ENCODE results near the gene CBX4.

The CBX4 gene

DNA sequence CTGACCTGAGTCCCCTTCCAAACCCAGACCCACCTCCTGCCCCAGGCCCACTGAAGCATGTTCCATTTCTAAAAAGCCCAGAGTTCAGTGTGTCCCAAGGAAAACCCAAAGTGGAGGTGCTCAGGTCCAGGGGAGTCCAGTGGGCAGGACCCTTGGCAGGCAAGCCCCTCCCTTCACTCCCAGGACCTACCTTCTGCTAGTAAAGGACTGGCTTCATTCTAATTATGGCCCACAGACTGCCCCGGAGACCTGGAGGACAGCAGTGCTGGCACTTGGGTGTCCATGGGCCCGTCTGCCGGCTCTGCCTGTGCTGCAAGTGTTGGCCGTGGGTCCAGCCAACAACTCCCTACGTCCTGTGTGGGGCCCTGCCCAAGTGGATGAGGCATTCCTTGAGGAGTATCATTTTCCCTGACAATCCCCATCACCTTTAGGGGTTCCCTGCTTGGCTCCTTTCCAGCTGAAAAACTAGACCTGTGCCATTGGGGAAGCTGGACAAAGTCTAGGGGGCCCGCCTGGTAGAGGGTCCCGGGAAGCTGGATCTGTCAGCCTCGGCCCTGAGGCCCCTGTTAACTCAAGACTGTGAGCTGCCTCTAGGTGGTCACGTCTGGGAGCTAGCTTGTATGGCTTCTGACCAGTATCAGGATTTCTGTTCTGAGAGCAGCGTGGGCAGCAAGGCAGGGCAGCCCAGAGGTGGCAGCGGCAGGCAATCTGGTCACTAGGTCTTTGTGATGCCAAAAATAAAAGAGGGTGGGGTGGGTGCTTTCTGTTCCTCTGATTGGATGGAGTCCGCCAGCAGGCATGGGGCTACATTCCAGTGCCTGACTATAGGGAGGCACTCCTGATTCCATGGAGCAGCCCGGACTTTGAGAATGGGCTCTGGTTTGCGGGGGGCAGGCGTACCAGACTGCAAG lies 53.1 kb downstream of the CBX4 start:
- H3K4me3 ChIP-seq (ENCODE audit: low read depth, low read length) = no peak overlapping the region
- POLR2A ChIA-PET = interaction anchor here (0.9 kb wide), 1 partner anchor 53 kb away, joined by 3 read pairs; the partner anchor contains the start of gene CBX4
- no peak for DNase-seq (ENCODE audit: low read depth, low spot score)
- TF ChIP-seq, protein P1, sequence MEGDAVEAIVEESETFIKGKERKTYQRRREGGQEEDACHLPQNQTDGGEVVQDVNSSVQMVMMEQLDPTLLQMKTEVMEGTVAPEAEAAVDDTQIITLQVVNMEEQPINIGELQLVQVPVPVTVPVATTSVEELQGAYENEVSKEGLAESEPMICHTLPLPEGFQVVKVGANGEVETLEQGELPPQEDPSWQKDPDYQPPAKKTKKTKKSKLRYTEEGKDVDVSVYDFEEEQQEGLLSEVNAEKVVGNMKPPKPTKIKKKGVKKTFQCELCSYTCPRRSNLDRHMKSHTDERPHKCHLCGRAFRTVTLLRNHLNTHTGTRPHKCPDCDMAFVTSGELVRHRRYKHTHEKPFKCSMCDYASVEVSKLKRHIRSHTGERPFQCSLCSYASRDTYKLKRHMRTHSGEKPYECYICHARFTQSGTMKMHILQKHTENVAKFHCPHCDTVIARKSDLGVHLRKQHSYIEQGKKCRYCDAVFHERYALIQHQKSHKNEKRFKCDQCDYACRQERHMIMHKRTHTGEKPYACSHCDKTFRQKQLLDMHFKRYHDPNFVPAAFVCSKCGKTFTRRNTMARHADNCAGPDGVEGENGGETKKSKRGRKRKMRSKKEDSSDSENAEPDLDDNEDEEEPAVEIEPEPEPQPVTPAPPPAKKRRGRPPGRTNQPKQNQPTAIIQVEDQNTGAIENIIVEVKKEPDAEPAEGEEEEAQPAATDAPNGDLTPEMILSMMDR (IDR thresholded peaks at IDR 0.05; ENCODE audit: insufficient read depth, low read length, missing control alignments) = no peak
- CTCF ChIA-PET = interaction anchor here (1.1 to 1.7 kb wide), 4 partner anchors 7 to 206 kb away, joined by 4 to 8 read pairs (median 6); partner anchors contain the start of gene CBX8

GRCh38 chr17:79785017-79785899 lies 54.0 kb downstream of the CBX4 start:
- ChIA-PET CTCF (interaction anchor here (1.3 to 1.7 kb wide), 2 partner anchors 10 to 207 kb away, joined by 6 to 7 read pairs; no protein-coding TSS in a partner anchor), POLR2A (no interaction called here)
- DNase-seq (ENCODE audit: low read depth, low spot score) = no peak
- TF ChIP-seq, protein P1 (IDR thresholded peaks at IDR 0.05; ENCODE audit: insufficient read depth, low read length, missing control alignments) = no peak
- no peak overlapping the region for H3K4me3 ChIP-seq (ENCODE audit: low read depth, low read length)

- ChIA-PET CTCF (interaction anchor here (1.3 kb wide), 1 partner anchor 10 kb away, joined by 7 read pairs; no protein-coding TSS in a partner anchor), POLR2A (no interaction called here)
- DNase-seq (ENCODE audit: low read depth, low spot score) = no peak
- no peak overlapping the region for H3K4me3 ChIP-seq (ENCODE audit: low read depth, low read length)
- TF ChIP-seq, protein P1 (IDR thresholded peaks at IDR 0.05; ENCODE audit: insufficient read depth, low read length, missing control alignments) = no peak
Observed at GRCh38 chr17:79784353-79785016, 54.8 kb downstream of the CBX4 start.

- ChIA-PET CTCF (interaction anchor here (1.3 kb wide), 1 partner anchor 11 kb away, joined by 7 read pairs; no protein-coding TSS in a partner anchor), POLR2A (no interaction called here)
- H3K4me3 ChIP-seq (ENCODE audit: low read depth, low read length) = no peak overlapping the region
- TF ChIP-seq, protein P1 (IDR thresholded peaks at IDR 0.05; ENCODE audit: insufficient read depth, low read length, missing control alignments) = no peak
- DNase-seq (ENCODE audit: low read depth, low spot score) = no peak
Observed at GRCh38 chr17:79783891-79784290, 55.3 kb downstream of the CBX4 start.

All from AG04449 (cell line).